HFFc6 (cell line): ENCODE results near the gene GSX2. TPM values are rescaled to one million over a fixed set of nuclear protein-coding genes. Genes with fewer than 3 reads are reported as not detected.

ENCODE experiments used
- DNase-seq: peaks from one replicate; pipeline ENCODE4 v3.0.0-alpha.2; 2018
- H3K27ac Mint-ChIP-seq: 2 replicates; pipeline ENCODE4 v1.8.0; 2020; ENCODE audit warnings: mild to moderate bottlenecking, mixed read lengths
- H3K27me3 Mint-ChIP-seq: 2 replicates; pipeline ENCODE4 v1.8.0; 2021; ENCODE audit warnings: mild to moderate bottlenecking, moderate library complexity, mixed read lengths; ENCODE audit not compliant: insufficient read depth
- H3K36me3 Mint-ChIP-seq: 2 replicates; pipeline ENCODE4 v1.8.0; 2021; ENCODE audit warnings: low read depth, mixed read lengths
- H3K4me1 Mint-ChIP-seq: 2 replicates; pipeline ENCODE4 v1.8.0; 2020; ENCODE audit warnings: low read depth, mixed read lengths
- H3K4me3 Mint-ChIP-seq: 2 replicates; pipeline ENCODE4 v1.8.0; 2020; ENCODE audit warnings: mild to moderate bottlenecking, moderate library complexity, mixed read lengths
- H3K9me3 Mint-ChIP-seq: 2 replicates; pipeline ENCODE4 v1.8.0; 2020; ENCODE audit warnings: mild to moderate bottlenecking, mixed read lengths
- CTCF ChIP-seq: fragments of 200-600 bp; sonication (generic); IDR thresholded peaks from 2 replicates; pipeline ENCODE4 v1.5.0; 2021; ENCODE audit warnings: antibody characterized with exemption, mild to moderate bottlenecking
- total RNA-seq, 6 experiments: library from RNA; stranded (reverse); fragmentation: NEBNext Ultra II Directional; extraction: Animal tissue kit (Norgen Biotek cat#: 25700); gene quantifications; 2 replicates in 1 of 6; 3 replicates in 5 of 6; pipeline ENCODE4 v1.2.3, GENCODE V29; 2021

GSX2 gene
- total RNA-seq, 6 experiments from 2014 or later: not detected

- peaks cover 6% of the 10 kb centered on the region for H3K36me3 Mint-ChIP-seq
- H3K27me3 Mint-ChIP-seq: no peaks in the 10 kb centered on the region; the same call in 1 of the 2 replicates
- H3K9me3 Mint-ChIP-seq: peaks cover 7% of the 10 kb centered on the region
- DNase-seq: peak; percentile 14
- H3K4me1 Mint-ChIP-seq: peaks cover 10% of the 10 kb centered on the region
- H3K27ac Mint-ChIP-seq: no peak overlapping the region
- TF ChIP-seq CTCF: no peak
- no peak overlapping the region for H3K4me3 Mint-ChIP-seq
Observed at GRCh38 chr4:54144661-54145171, 44.8 kb downstream of the GSX2 start.

- TF ChIP-seq CTCF: no peak
- H3K27ac Mint-ChIP-seq: no peak overlapping the region
- H3K27me3 Mint-ChIP-seq: no peaks in the 10 kb centered on the region; the same call in 1 of the 2 replicates
- no peak for DNase-seq
- peaks cover 10% of the 10 kb centered on the region for H3K4me1 Mint-ChIP-seq
- no peak overlapping the region for H3K4me3 Mint-ChIP-seq
- H3K9me3 Mint-ChIP-seq: peaks cover 7% of the 10 kb centered on the region
- H3K36me3 Mint-ChIP-seq: peaks cover 6% of the 10 kb centered on the region
Observed at GRCh38 chr4:54146139-54146538, 46.2 kb downstream of the GSX2 start.

GRCh38 chr4:54149323-54149722, 49.4 kb downstream of the GSX2 start:
- H3K9me3 Mint-ChIP-seq: peaks cover 7% of the 10 kb centered on the region
- no peak for TF ChIP-seq CTCF
- peaks cover 30% of the 10 kb centered on the region for H3K4me1 Mint-ChIP-seq
- no peak overlapping the region for H3K4me3 Mint-ChIP-seq
- H3K27ac Mint-ChIP-seq: no peak overlapping the region
- H3K36me3 Mint-ChIP-seq: peaks cover 9% of the 10 kb centered on the region
- no peaks in the 10 kb centered on the region; the same call in 1 of the 2 replicates for H3K27me3 Mint-ChIP-seq
- DNase-seq: no peak

Other genes with a start within 250 kb of the GSX2 start
- gene CHIC2, start 35.6 kb upstream of the GSX2 start, total RNA-seq: 10 to 100 TPM; 23.5 to 30.2 (median 27.5) TPM
- gene PDGFRA, start 129.1 kb downstream of the GSX2 start, total RNA-seq: 10 to 100 TPM; 28.9 to 94.2 (median 88.3) TPM